ENCODE measurements around the gene GSC2.

Gene GSC2

GRCh38 chr22:19110646-19111045 is 39.4 kb downstream of the GSC2 start:
- H3K9ac ChIP-seq (ENCODE audit: low read length in 5 of 5), result no peak overlapping the region
- no peaks in the 10 kb centered on the region for H3K36me3 ChIP-seq (ENCODE audit: control insufficient read depth in 5 of 5, insufficient read depth in 5 of 5, low read length in 5 of 5)
- H3K4me3 ChIP-seq (ENCODE audit: low read depth in 1 of 5, low read length in 5 of 5), result no peak overlapping the region
- H3K4me1 ChIP-seq (ENCODE audit: control insufficient read depth in 5 of 5, insufficient read depth in 5 of 5, low read length in 5 of 5), result peaks cover 16 to 43% (median 41%) of the 10 kb centered on the region in 5 donors
- no peak overlapping the region for H3K27ac ChIP-seq (ENCODE audit: low read depth, low read length)
- H3K27me3 ChIP-seq (ENCODE audit: control insufficient read depth in 5 of 5, insufficient read depth in 4 of 5, low read length in 5 of 5), result no peaks in the 10 kb centered on the region
- no peaks in the 10 kb centered on the region for H3K9me3 ChIP-seq (ENCODE audit: control insufficient read depth in 5 of 5, low read length in 5 of 5)

GRCh38 chr22:19110064-19110458 is 40.0 kb downstream of the GSC2 start:
- Histone ChIP-seq H3K4me3 (ENCODE audit: low read depth in 1 of 5, low read length in 5 of 5) (no peak overlapping the region), H3K4me1 (ENCODE audit: control insufficient read depth in 5 of 5, insufficient read depth in 5 of 5, low read length in 5 of 5) (peaks cover 16 to 42% (median 38%) of the 10 kb centered on the region in 5 donors)

GRCh38 chr22:19109198-19110063 is 40.7 kb downstream of the GSC2 start:
- Histone ChIP-seq H3K36me3 (ENCODE audit: control insufficient read depth in 5 of 5, insufficient read depth in 5 of 5, low read length in 5 of 5) (no peaks in the 10 kb centered on the region), H3K4me1 (ENCODE audit: control insufficient read depth in 5 of 5, insufficient read depth in 5 of 5, low read length in 5 of 5) (peaks cover 14 to 43% (median 40%) of the 10 kb centered on the region in 5 donors), H3K27ac (ENCODE audit: low read depth, low read length) (peak overlapping the region; percentile 47), H3K9me3 (ENCODE audit: control insufficient read depth in 5 of 5, low read length in 5 of 5) (no peaks in the 10 kb centered on the region), H3K4me3 (ENCODE audit: low read depth in 1 of 5, low read length in 5 of 5) (peak overlapping the region in 1 of 5 donors; percentile 22), H3K27me3 (ENCODE audit: control insufficient read depth in 5 of 5, insufficient read depth in 4 of 5, low read length in 5 of 5) (no peaks in the 10 kb centered on the region), H3K9ac (ENCODE audit: low read length in 5 of 5) (peak overlapping the region in 1 of 5 donors; percentile 15)

More at GRCh38 chr22:19110064-19110458, 40.0 kb downstream of the GSC2 start:
- H3K27me3 ChIP-seq (ENCODE audit: control insufficient read depth in 5 of 5, insufficient read depth in 4 of 5, low read length in 5 of 5), result no peaks in the 10 kb centered on the region
- H3K36me3 ChIP-seq (ENCODE audit: control insufficient read depth in 5 of 5, insufficient read depth in 5 of 5, low read length in 5 of 5), result no peaks in the 10 kb centered on the region
- no peaks in the 10 kb centered on the region for H3K9me3 ChIP-seq (ENCODE audit: control insufficient read depth in 5 of 5, low read length in 5 of 5)
- H3K27ac ChIP-seq (ENCODE audit: low read depth, low read length), result no peak overlapping the region
- no peak overlapping the region for H3K9ac ChIP-seq (ENCODE audit: low read length in 5 of 5)

- Histone ChIP-seq H3K36me3 (ENCODE audit: control insufficient read depth in 5 of 5, insufficient read depth in 5 of 5, low read length in 5 of 5) (no peaks in the 10 kb centered on the region), H3K27me3 (ENCODE audit: control insufficient read depth in 5 of 5, insufficient read depth in 4 of 5, low read length in 5 of 5) (no peaks in the 10 kb centered on the region), H3K9me3 (ENCODE audit: control insufficient read depth in 5 of 5, low read length in 5 of 5) (no peaks in the 10 kb centered on the region), H3K27ac (ENCODE audit: low read depth, low read length) (peak overlapping the region; percentile 47), H3K4me3 (ENCODE audit: low read depth in 1 of 5, low read length in 5 of 5) (no peak overlapping the region), H3K4me1 (ENCODE audit: control insufficient read depth in 5 of 5, insufficient read depth in 5 of 5, low read length in 5 of 5) (peaks cover 14 to 48% (median 45%) of the 10 kb centered on the region in 5 donors), H3K9ac (ENCODE audit: low read length in 5 of 5) (no peak overlapping the region)
Observed at GRCh38 chr22:19108807-19109197, 41.3 kb downstream of the GSC2 start.

GRCh38 chr22:19107730-19108074 is 42.4 kb downstream of the GSC2 start:
- peaks cover 14 to 48% (median 46%) of the 10 kb centered on the region in 5 donors for H3K4me1 ChIP-seq (ENCODE audit: control insufficient read depth in 5 of 5, insufficient read depth in 5 of 5, low read length in 5 of 5)
- no peaks in the 10 kb centered on the region for H3K36me3 ChIP-seq (ENCODE audit: control insufficient read depth in 5 of 5, insufficient read depth in 5 of 5, low read length in 5 of 5)
- H3K9ac ChIP-seq (ENCODE audit: low read length in 5 of 5), result no peak overlapping the region
- H3K27me3 ChIP-seq (ENCODE audit: control insufficient read depth in 5 of 5, insufficient read depth in 4 of 5, low read length in 5 of 5), result no peaks in the 10 kb centered on the region
- no peak overlapping the region for H3K27ac ChIP-seq (ENCODE audit: low read depth, low read length)
- H3K4me3 ChIP-seq (ENCODE audit: low read depth in 1 of 5, low read length in 5 of 5), result no peak overlapping the region
- no peaks in the 10 kb centered on the region for H3K9me3 ChIP-seq (ENCODE audit: control insufficient read depth in 5 of 5, low read length in 5 of 5)

GRCh38 chr22:19106886-19107729 is 43.0 kb downstream of the GSC2 start:
- Histone ChIP-seq H3K9ac (ENCODE audit: low read length in 5 of 5) (peak overlapping the region in 1 of 5 donors; percentile 17), H3K27ac (ENCODE audit: low read depth, low read length) (no peak overlapping the region), H3K4me1 (ENCODE audit: control insufficient read depth in 5 of 5, insufficient read depth in 5 of 5, low read length in 5 of 5) (peaks cover 14 to 48% (median 46%) of the 10 kb centered on the region in 5 donors), H3K4me3 (ENCODE audit: low read depth in 1 of 5, low read length in 5 of 5) (no peak overlapping the region), H3K9me3 (ENCODE audit: control insufficient read depth in 5 of 5, low read length in 5 of 5) (no peaks in the 10 kb centered on the region), H3K27me3 (ENCODE audit: control insufficient read depth in 5 of 5, insufficient read depth in 4 of 5, low read length in 5 of 5) (no peaks in the 10 kb centered on the region), H3K36me3 (ENCODE audit: control insufficient read depth in 5 of 5, insufficient read depth in 5 of 5, low read length in 5 of 5) (no peaks in the 10 kb centered on the region)

- peaks cover 14 to 47% (median 45%) of the 10 kb centered on the region in 5 donors for H3K4me1 ChIP-seq (ENCODE audit: control insufficient read depth in 5 of 5, insufficient read depth in 5 of 5, low read length in 5 of 5)
- no peak overlapping the region for H3K4me3 ChIP-seq (ENCODE audit: low read depth in 1 of 5, low read length in 5 of 5)
- H3K27me3 ChIP-seq (ENCODE audit: control insufficient read depth in 5 of 5, insufficient read depth in 4 of 5, low read length in 5 of 5), result no peaks in the 10 kb centered on the region
- no peaks in the 10 kb centered on the region for H3K36me3 ChIP-seq (ENCODE audit: control insufficient read depth in 5 of 5, insufficient read depth in 5 of 5, low read length in 5 of 5)
- H3K9ac ChIP-seq (ENCODE audit: low read length in 5 of 5), result peak overlapping the region in 1 of 5 donors; percentile 17
- no peaks in the 10 kb centered on the region for H3K9me3 ChIP-seq (ENCODE audit: control insufficient read depth in 5 of 5, low read length in 5 of 5)
- H3K27ac ChIP-seq (ENCODE audit: low read depth, low read length), result no peak overlapping the region
Observed at GRCh38 chr22:19105867-19106802, 44.0 kb downstream of the GSC2 start.

GRCh38 chr22:19105456-19105855 is 44.6 kb downstream of the GSC2 start:
- no peaks in the 10 kb centered on the region for H3K27me3 ChIP-seq (ENCODE audit: control insufficient read depth in 5 of 5, insufficient read depth in 4 of 5, low read length in 5 of 5)
- peaks cover 14 to 47% (median 45%) of the 10 kb centered on the region in 5 donors for H3K4me1 ChIP-seq (ENCODE audit: control insufficient read depth in 5 of 5, insufficient read depth in 5 of 5, low read length in 5 of 5)
- H3K27ac ChIP-seq (ENCODE audit: low read depth, low read length), result no peak overlapping the region
- H3K9me3 ChIP-seq (ENCODE audit: control insufficient read depth in 5 of 5, low read length in 5 of 5), result no peaks in the 10 kb centered on the region
- no peaks in the 10 kb centered on the region for H3K36me3 ChIP-seq (ENCODE audit: control insufficient read depth in 5 of 5, insufficient read depth in 5 of 5, low read length in 5 of 5)
- no peak overlapping the region for H3K4me3 ChIP-seq (ENCODE audit: low read depth in 1 of 5, low read length in 5 of 5)
- no peak overlapping the region for H3K9ac ChIP-seq (ENCODE audit: low read length in 5 of 5)
